Motor neuron (in vitro differentiated cells): ENCODE data around the gene FBLIM1. TPM values are rescaled to one million over a fixed set of nuclear protein-coding genes. Genes with fewer than 3 reads are reported as not detected.

Experiments used
- total RNA-seq, 8 experiments: library from RNA; unstranded; fragments of 300-600 nt; gene quantifications; 2 replicates each; pipeline versions ENCODE4 v1.2.3 to v1.2.4, GENCODE V29; 2022

Gene FBLIM1
- total RNA-seq, 8 experiments from 2014 or later: 2.0 to 35.1 (median 9.6) TPM

Other genes with a start within 250 kb of the FBLIM1 start
- gene CASP9, start 234.6 kb upstream of the FBLIM1 start, total RNA-seq: 10 to 100 TPM in 6 of 8 experiments, 1 to 10 TPM in 2; 8.2 to 17.1 (median 13.9) TPM
- 10 to 100 TPM; 14.4 to 26.0 (median 18.0) TPM for gene DNAJC16, start 231.9 kb upstream of the FBLIM1 start, total RNA-seq
- 1 to 10 TPM in 2 of 8 experiments, under 1 TPM in 6; 0.14 to 1.2 (median 0.65) TPM for gene AGMAT, start 173.7 kb upstream of the FBLIM1 start, total RNA-seq
- gene DDI2, start 141.3 kb upstream of the FBLIM1 start, total RNA-seq: 10 to 100 TPM; 11.1 to 47.4 (median 17.0) TPM
- 10 to 100 TPM; 23.7 to 45.7 (median 33.4) TPM for gene PLEKHM2, start 74.5 kb upstream of the FBLIM1 start, total RNA-seq
- 1 to 10 TPM in 4 of 8 experiments, under 1 TPM in 4; 0.49 to 1.5 (median 1.0) TPM for gene SLC25A34, start 22.5 kb upstream of the FBLIM1 start, total RNA-seq
- under 1 TPM in 1 of 8 experiments, not detected in 7; 0.28 TPM for gene TMEM82, start 16.3 kb upstream of the FBLIM1 start, total RNA-seq
- gene UQCRHL, start 48.9 kb downstream of the FBLIM1 start, total RNA-seq: 1 to 10 TPM; 2.7 to 7.2 (median 5.9) TPM
- 10 to 100 TPM in 7 of 8 experiments, 1 to 10 TPM in 1; 10.0 to 69.9 (median 44.0) TPM for gene SPEN, start 88.9 kb downstream of the FBLIM1 start, total RNA-seq
- 10 to 100 TPM; 18.2 to 48.9 (median 38.4) TPM for gene ZBTB17, start 217.3 kb downstream of the FBLIM1 start, total RNA-seq
- under 1 TPM in 7 of 8 experiments, not detected in 1; 0.05 to 0.52 (median 0.15) TPM for gene SRARP, start 245.4 kb downstream of the FBLIM1 start, total RNA-seq